Thyroid gland (tissue), 4 donors: Measurements from ENCODE around the gene APP. TPM values are rescaled to one million over a fixed set of nuclear protein-coding genes. Genes with fewer than 3 reads are reported as not detected.
"Not testable (repeated sequence)": the region's sequence is repeated elsewhere in the genome, so short reads cannot be mapped to it uniquely, and the experiment has no call there.

ENCODE experiments used
- DNase-seq, 2 donors: peaks; one replicate each; pipeline ENCODE4 v3.0.0-alpha.2; 2019
- H3K27ac ChIP-seq, 3 donors: fragments of 200-600 bp; sonication (generic); 1 replicate in 2 of 3; 2 replicates in 1 of 3; pipeline ENCODE4 v1.5.1; 2016 to 2019; ENCODE audit warnings: mild to moderate bottlenecking in 1 of 3, moderate library complexity in 1 of 3
- H3K27me3 ChIP-seq: fragments of 200-600 bp; sonication (generic); one replicate; pipeline ENCODE4 v1.5.1; 2019
- H3K36me3 ChIP-seq, 2 donors: fragments of 200-600 bp; sonication (generic); one replicate each; pipeline ENCODE4 v1.5.1; 2016 to 2019
- H3K4me1 ChIP-seq, 2 donors: fragments of 200-600 bp; sonication (generic); one replicate each; pipeline ENCODE4 v1.5.1; 2017 to 2019
- H3K4me3 ChIP-seq, 3 donors: fragments of 200-600 bp; sonication (generic); replicated peaks in 1 of 3; 1 replicate in 2 of 3; 2 replicates in 1 of 3; pipeline ENCODE4 v1.5.1; 2016; ENCODE audit warnings: mild to moderate bottlenecking in 1 of 3
- H3K9me3 ChIP-seq: fragments of 200-600 bp; sonication (generic); one replicate; pipeline ENCODE4 v1.5.1; 2017
- POLR2A ChIP-seq, 2 donors: fragments of 450-650 bp; IDR thresholded peaks; one replicate each; pipeline ENCODE4 v1.6.1; 2017; ENCODE audit warnings: antibody characterized with exemption in 2 of 2, mild to moderate bottlenecking in 2 of 2, moderate library complexity in 1 of 2
- WGBS, 2 donors: methylation state at CpG; one replicate each; pipeline ENCODE4 v1.1.5; 2017; 5-methylcytosine and 5-hydroxymethylcytosine counted together
- intact Hi-C: fragments of 100-400 bp; cut with DNase I; formaldehyde crosslinking; loops from one replicate; pipeline ENCODE4 v1.15.1; 2023
- total RNA-seq, 4 donors: library from RNA; depleted of rRNA; stranded (reverse); fragments of >200 nt; gene quantifications; one replicate each; pipeline ENCODE4 v1.2.3, GENCODE V29; 2016
- TF ChIP-seq, protein P1 (sequence below), 6 experiments: fragments of 200-600 bp in 3 of 6; fragments of 450-650 bp in 3 of 6; sonication (generic) in 3 of 6; IDR thresholded peaks; one replicate each; pipeline ENCODE4 v1.5.1; 2016 to 2019; ENCODE audit warnings: antibody characterized with exemption in 6 of 6, mild to moderate bottlenecking in 2 of 6, inconsistent platforms in 1 of 6, moderate library complexity in 1 of 6

APP gene
- total RNA-seq, 4 donors from 2014 or later, result 513 to 716 (median 676) TPM

DNA sequence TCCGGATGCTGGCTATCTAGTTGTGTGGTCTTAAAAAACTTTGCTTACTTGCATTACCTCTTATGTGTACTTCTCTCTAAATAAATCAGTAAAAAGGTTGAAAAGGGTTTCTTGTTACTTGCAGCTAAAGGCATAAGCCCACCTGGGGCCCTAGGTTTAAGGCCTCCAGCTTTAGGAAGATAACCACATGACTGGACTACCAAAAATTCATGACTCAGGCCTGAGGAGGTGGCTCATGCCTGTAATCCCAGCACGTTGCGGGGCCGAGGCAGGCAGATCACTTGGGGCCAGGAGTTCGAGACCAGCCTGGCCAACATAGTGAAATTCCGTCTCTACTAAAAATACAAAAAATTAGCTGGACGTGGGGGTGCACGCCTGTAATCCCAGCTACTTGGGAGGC is 142.9 kb downstream of the APP start:
- no peaks in the 10 kb centered on the region for H3K9me3 ChIP-seq
- H3K27ac ChIP-seq, result no peak overlapping the region
- WGBS, 2 donors, result 97 to 98% methylated on average over 8 of the region's 8 CpGs
- H3K36me3 ChIP-seq, result no peaks in the 10 kb centered on the region
- peaks cover 0 to 7% of the 10 kb centered on the region in 2 donors for H3K4me1 ChIP-seq
- no peak overlapping the region for H3K4me3 ChIP-seq
- intact Hi-C loops, result no loop called here
- DNase-seq, result no peak
- H3K27me3 ChIP-seq, result no peaks in the 10 kb centered on the region
- no peak for TF ChIP-seq POLR2A (IDR thresholded peaks at IDR 0.05)

DNA sequence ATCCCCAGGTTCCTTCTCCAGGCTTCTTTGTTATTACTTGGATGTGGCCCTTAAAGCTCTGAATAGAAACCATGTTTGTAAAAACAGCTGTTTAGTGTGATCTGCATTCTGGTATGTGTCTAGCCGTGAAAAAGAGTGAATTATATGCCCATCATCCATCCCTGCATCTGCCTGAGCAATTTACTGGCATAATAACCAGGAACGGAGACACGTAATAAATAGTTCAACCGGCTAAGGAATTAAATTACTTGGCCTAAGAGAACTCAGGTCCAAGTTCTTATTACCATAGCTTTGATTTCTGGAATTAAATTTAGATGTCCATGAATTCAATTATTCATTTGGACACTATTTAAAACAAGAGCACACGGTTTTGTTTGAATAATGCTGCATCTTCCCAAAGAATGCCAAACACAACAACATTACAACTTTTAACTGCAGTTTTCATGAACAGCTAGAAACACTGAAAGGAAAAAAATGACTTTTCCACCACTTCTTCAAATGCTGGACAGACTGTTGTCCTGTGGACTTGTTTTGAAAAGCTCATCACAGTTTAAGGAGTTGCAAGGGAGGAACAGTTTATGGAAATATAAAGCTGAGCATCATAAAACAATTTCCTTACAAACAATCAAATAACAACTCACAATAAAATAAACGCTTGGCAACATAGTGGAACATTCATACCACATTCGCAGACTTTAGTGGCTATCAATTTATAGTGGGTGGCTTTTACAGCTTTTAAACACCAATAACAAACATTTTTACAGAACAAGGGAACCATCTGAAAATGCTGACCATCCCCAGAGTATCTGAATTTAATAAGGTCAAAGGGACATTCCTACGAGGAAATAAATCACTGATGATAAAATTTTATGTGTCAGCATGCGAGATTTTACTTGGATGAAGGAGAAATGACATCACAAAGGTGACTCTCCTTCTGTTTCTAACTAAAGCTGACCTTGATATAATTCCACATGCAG is 144.7 kb downstream of the APP start:
- H3K27ac ChIP-seq, result no peak overlapping the region
- TF ChIP-seq POLR2A (IDR thresholded peaks at IDR 0.05), result no peak
- TF ChIP-seq, protein P1, sequence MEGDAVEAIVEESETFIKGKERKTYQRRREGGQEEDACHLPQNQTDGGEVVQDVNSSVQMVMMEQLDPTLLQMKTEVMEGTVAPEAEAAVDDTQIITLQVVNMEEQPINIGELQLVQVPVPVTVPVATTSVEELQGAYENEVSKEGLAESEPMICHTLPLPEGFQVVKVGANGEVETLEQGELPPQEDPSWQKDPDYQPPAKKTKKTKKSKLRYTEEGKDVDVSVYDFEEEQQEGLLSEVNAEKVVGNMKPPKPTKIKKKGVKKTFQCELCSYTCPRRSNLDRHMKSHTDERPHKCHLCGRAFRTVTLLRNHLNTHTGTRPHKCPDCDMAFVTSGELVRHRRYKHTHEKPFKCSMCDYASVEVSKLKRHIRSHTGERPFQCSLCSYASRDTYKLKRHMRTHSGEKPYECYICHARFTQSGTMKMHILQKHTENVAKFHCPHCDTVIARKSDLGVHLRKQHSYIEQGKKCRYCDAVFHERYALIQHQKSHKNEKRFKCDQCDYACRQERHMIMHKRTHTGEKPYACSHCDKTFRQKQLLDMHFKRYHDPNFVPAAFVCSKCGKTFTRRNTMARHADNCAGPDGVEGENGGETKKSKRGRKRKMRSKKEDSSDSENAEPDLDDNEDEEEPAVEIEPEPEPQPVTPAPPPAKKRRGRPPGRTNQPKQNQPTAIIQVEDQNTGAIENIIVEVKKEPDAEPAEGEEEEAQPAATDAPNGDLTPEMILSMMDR (IDR thresholded peaks at IDR 0.05), result no peak
- no peak for DNase-seq
- 77 to 85% methylated on average over 9 of the region's 9 CpGs for WGBS, 2 donors
- no peaks in the 10 kb centered on the region for H3K27me3 ChIP-seq
- no peaks in the 10 kb centered on the region for H3K9me3 ChIP-seq
- peaks cover 7% of the 10 kb centered on the region in 2 donors for H3K36me3 ChIP-seq
- intact Hi-C loops, result no loop called here
- H3K4me3 ChIP-seq, result no peak overlapping the region
- H3K4me1 ChIP-seq, result peaks cover 0 to 7% of the 10 kb centered on the region in 2 donors

DNA sequence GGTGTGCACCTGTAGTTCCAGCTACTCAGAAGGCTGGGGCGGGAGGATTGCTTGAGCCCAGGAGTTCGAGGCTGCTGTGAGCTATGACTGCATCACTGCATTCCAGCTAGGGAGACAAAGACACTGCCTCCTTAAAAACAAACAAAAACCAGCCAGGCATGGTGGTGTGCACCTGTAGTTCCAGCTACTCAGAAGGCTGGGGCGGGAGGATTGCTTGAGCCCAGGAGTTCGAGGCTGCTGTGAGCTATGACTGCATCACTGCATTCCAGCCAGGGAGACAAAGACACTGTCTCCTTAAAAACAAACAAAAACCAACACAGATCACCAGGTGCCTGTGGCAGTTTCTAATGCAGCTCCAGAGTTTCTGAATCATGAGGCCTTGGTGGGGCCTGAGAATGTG is 147.2 kb downstream of the APP start:
- intact Hi-C loops, result not testable (repeated sequence)

DNA sequence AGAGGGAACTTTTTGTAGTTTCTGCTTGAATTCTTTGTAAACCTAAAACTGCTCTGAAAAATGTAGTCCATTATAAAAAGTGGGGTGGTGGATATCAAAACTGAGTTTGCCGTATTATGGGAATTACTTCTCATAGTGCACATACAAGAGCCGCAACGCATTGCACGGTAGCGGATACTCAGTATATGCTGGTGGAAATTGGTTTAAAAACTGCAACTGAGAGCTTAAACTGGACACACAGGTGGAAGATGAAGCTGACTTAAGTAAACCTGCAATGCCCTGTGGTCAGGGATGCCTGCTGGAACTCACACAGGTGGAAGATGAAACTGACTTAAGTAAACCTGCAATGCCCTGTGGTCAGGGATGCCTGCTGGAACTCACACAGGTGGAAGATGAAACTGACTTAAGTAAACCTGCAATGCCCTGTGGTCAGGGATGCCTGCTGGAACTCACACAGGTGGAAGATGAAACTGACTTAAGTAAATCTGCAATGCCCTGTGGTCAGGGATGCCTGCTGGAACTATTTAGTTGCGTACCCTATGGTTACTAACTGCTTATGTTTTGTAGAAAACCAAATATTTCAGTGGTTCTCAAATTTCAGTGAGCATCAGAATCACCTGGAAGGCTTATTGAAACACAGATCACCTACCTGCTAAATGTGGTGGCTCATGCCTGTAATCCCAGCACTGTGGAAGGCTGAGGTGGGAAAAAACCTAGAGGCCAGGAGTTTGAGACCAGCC is 147.8 kb downstream of the APP start:
- 97% methylated on average over 6 of the region's 6 CpGs for WGBS, 2 donors

More for the DNA sequence above, 147.2 kb downstream of the APP start:
- not testable (repeated sequence) for H3K4me1 ChIP-seq, H3K27me3 ChIP-seq, H3K9me3 ChIP-seq, H3K27ac ChIP-seq, H3K4me3 ChIP-seq, DNase-seq, H3K36me3 ChIP-seq
- WGBS, 2 donors, result 86 to 100% methylated on average over 4 of the region's 4 CpGs

DNA sequence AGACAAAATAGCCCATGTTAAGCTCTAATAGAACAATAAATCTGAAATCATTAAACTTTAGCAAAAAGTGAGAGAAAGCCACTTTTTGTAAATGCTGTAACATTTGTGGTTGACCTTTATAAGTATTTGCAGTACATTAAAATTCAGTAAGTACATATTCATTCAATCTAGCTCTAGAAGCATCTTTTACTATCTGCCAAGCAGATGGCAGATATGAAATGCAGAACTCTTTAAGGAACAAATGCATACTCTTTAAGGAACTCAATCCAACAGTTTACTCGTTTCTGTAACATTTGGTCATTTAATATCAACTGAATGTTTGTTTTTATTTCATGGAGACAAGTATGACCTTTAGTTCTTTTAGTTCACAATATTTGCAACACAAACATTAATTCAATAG is 150.1 kb downstream of the APP start:
- Histone ChIP-seq H3K27me3 (no peaks in the 10 kb centered on the region), H3K36me3 (peaks cover 7% of the 10 kb centered on the region in 2 donors), H3K4me3 (no peak overlapping the region), H3K4me1 (no peaks in the 10 kb centered on the region), H3K27ac (no peak overlapping the region), H3K9me3 (no peaks in the 10 kb centered on the region)
- no peak for DNase-seq
- intact Hi-C loops, result no loop called here
- TF ChIP-seq, protein P1 (IDR thresholded peaks at IDR 0.05), result no peak
- TF ChIP-seq POLR2A (IDR thresholded peaks at IDR 0.05), result no peak
- WGBS, 2 donors, result 87 to 96% methylated on average over 1 of the region's 1 CpG

More for the DNA sequence above, 147.8 kb downstream of the APP start:
- intact Hi-C loops, H3K27me3 ChIP-seq, H3K4me3 ChIP-seq, H3K9me3 ChIP-seq, H3K27ac ChIP-seq, H3K4me1 ChIP-seq, H3K36me3 ChIP-seq, DNase-seq: not testable (repeated sequence)

DNA sequence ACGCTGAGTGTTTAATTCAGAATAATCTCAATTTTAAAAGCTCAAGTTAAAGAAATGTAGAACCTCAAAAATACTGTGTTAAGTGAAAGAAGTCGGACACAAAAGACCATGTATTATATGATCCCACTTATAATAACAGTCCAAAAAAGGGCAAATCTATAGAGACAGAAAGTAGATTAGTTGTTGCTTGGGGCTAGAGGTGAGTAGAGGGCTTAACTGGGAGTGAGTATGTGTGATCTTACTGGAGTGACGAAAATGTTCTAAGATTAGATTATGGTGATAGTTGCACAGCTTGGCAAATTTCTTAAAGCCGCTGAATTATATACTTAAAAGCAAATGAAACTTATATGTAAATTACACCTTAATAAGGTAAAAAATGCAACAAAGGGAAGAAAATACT is 150.5 kb downstream of the APP start:
- peaks cover 7% of the 10 kb centered on the region in 2 donors for H3K36me3 ChIP-seq
- H3K4me3 ChIP-seq, result no peak overlapping the region
- H3K27me3 ChIP-seq, result no peaks in the 10 kb centered on the region
- no peak overlapping the region for H3K27ac ChIP-seq
- no peak for DNase-seq
- WGBS, 2 donors, result 96 to 97% methylated on average over 4 of the region's 4 CpGs
- TF ChIP-seq, protein P1 (IDR thresholded peaks at IDR 0.05), result no peak
- TF ChIP-seq POLR2A (IDR thresholded peaks at IDR 0.05), result no peak
- intact Hi-C loops, result no loop called here
- H3K9me3 ChIP-seq, result no peaks in the 10 kb centered on the region
- H3K4me1 ChIP-seq, result no peaks in the 10 kb centered on the region
